Mesothelial cell of epicardium (in vitro differentiated cells): ENCODE results near the gene CYYR1. TPM values are rescaled to one million over a fixed set of nuclear protein-coding genes. Genes with fewer than 3 reads are reported as not detected.

ENCODE experiments used
- DNase-seq, 2 experiments: peaks; one replicate each; pipeline ENCODE4 v3.0.0; 2021; ENCODE audit warnings: low spot score in 2 of 2; ENCODE audit not compliant: unreplicated experiment in 2 of 2
- H3K27ac Mint-ChIP-seq: 2 replicates; pipeline ENCODE4 v1.8.0; 2021; ENCODE audit warnings: mixed read lengths
- H3K27me3 Mint-ChIP-seq: 2 replicates; pipeline ENCODE4 v1.8.0; 2021; ENCODE audit warnings: low read depth, mixed read lengths
- H3K36me3 Mint-ChIP-seq: 2 replicates; pipeline ENCODE4 v1.8.0; 2021; ENCODE audit warnings: mixed read lengths
- H3K4me1 Mint-ChIP-seq: 2 replicates; pipeline ENCODE4 v1.8.0; 2021; ENCODE audit warnings: mixed read lengths
- H3K4me3 Mint-ChIP-seq: 2 replicates; pipeline ENCODE4 v1.8.0; 2021; ENCODE audit warnings: mild to moderate bottlenecking, moderate library complexity, mixed read lengths
- H3K9me3 Mint-ChIP-seq: 2 replicates; pipeline ENCODE4 v1.8.0; 2021; ENCODE audit warnings: mixed read lengths
- CTCF ChIP-seq: fragments of 200-600 bp; sonication (generic); IDR thresholded peaks from one replicate; pipeline ENCODE4 v1.5.0; 2021; ENCODE audit warnings: antibody characterized with exemption; ENCODE audit not compliant: unreplicated experiment
- total RNA-seq: library from RNA; stranded (reverse); gene quantifications from 3 replicates; pipeline ENCODE4 v1.2.1, GENCODE V29; 2021

CYYR1 gene
- total RNA-seq, 1 donor from 2014 or later: 19.3 TPM

DNA sequence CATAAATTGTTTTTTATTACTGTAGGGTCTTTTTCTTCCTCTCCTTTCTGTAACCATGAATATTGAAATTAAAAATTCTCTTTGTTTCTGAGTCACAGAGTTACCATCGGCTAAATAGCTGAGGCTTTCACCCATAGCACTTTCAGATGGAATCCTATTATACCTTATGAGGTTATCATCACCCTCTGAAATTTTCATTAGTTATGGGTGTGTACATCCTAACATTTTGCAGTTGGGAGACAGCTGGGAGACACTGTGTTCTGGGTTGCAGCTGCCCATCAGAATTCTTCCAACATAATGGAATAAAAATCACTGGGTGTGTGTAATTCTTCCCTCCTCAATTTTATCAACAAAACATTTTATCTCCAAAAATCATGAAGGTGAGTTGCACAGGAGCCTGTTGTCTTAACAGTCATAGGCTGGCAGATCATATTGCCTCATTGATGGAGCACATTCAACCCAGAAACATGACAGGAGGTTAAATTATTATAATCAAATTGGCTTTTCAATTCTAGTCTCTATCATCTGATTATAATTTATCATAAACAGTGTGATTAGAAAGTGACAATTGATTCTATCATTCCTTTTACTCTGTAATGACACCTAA, 17.4 kb downstream of the CYYR1 start:
- Mint-ChIP-seq H3K4me1 (peaks cover 11% of the 10 kb centered on the region), H3K4me3 (no peak overlapping the region), H3K27me3 (no peaks in the 10 kb centered on the region), H3K27ac (no peak overlapping the region), H3K9me3 (peaks cover 7% of the 10 kb centered on the region), H3K36me3 (peaks cover 20% of the 10 kb centered on the region)
- no peak for DNase-seq
- no peak for TF ChIP-seq CTCF

DNA sequence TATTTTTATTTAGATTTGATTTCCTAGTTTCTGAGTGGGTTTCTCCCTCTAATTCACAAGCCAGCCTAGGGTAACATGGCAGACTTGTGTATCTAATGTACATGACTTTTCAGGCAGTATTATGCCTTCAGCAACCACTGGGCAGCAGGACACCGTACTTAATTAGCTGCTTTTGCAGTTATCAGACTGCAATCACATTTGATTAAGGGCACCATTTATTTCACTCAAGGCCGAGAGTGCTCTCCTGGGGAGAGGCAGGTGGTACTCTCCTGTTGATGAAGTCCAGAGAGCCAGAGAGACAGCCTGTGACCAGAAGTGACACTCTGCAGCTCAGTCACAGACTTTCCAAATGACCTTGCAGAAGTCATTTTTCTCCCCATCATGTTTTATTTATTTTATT, 18.7 kb downstream of the CYYR1 start:
- H3K9me3 Mint-ChIP-seq: peaks cover 7% of the 10 kb centered on the region
- DNase-seq: no peak
- H3K27me3 Mint-ChIP-seq: no peaks in the 10 kb centered on the region
- peaks cover 25% of the 10 kb centered on the region for H3K36me3 Mint-ChIP-seq
- no peak overlapping the region for H3K4me3 Mint-ChIP-seq
- TF ChIP-seq CTCF: no peak
- peaks cover 19% of the 10 kb centered on the region for H3K4me1 Mint-ChIP-seq
- H3K27ac Mint-ChIP-seq: no peak overlapping the region

DNA sequence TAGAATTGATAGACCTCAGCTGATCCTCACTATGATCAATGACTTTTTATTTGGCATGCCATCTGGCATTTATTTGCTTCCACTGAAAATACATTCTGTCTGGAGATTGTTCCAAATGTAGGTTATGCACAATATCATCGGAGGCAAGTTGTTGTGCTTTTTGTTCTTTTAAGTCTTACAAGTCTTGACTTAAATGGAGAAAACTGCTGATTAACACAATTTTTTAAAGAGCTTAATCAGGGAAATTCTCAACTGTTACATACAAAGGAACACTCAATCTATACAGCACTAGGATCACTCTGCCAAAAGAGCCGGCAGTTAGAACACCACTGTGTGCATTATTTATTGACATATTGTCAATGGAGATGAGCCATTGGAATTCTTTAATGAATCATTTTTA, 19.2 kb downstream of the CYYR1 start:
- no peak for DNase-seq
- Mint-ChIP-seq H3K4me1 (peaks cover 22% of the 10 kb centered on the region), H3K9me3 (peaks cover 7% of the 10 kb centered on the region), H3K27ac (no peak overlapping the region), H3K27me3 (no peaks in the 10 kb centered on the region), H3K36me3 (peaks cover 22% of the 10 kb centered on the region), H3K4me3 (no peak overlapping the region)
- TF ChIP-seq CTCF: no peak

- H3K4me1 Mint-ChIP-seq: peaks cover 14% of the 10 kb centered on the region
- no peak for TF ChIP-seq CTCF
- no peaks in the 10 kb centered on the region for H3K9me3 Mint-ChIP-seq
- no peak overlapping the region for H3K27ac Mint-ChIP-seq
- no peak for DNase-seq
- H3K4me3 Mint-ChIP-seq: no peak overlapping the region
- H3K27me3 Mint-ChIP-seq: no peaks in the 10 kb centered on the region
- peaks cover 6% of the 10 kb centered on the region for H3K36me3 Mint-ChIP-seq
These were observed 22.8 kb downstream of the CYYR1 start for GRCh38 chr21:26550326-26550725.

GRCh38 chr21:26546446-26547097, 26.5 kb downstream of the CYYR1 start:
- H3K27me3 Mint-ChIP-seq: no peaks in the 10 kb centered on the region
- H3K27ac Mint-ChIP-seq: no peak overlapping the region
- TF ChIP-seq CTCF: no peak
- H3K9me3 Mint-ChIP-seq: no peaks in the 10 kb centered on the region
- H3K36me3 Mint-ChIP-seq: peaks cover 7% of the 10 kb centered on the region
- DNase-seq: no peak
- H3K4me3 Mint-ChIP-seq: no peak overlapping the region
- H3K4me1 Mint-ChIP-seq: peaks cover 25% of the 10 kb centered on the region
